CD4-positive, alpha-beta memory T cell (primary cell): ENCODE measurements around the gene RTCA. TPM values are rescaled to one million over a fixed set of nuclear protein-coding genes. Genes with fewer than 3 reads are reported as not detected.
A peak's percentile ranks its signal among the peaks of the same experiment; 100 is the strongest.
"Not testable (repeated sequence)": the region's sequence is repeated elsewhere in the genome, so short reads cannot be mapped to it uniquely, and the experiment has no call there.

Experiments used
- CTCF ChIA-PET: fragments of 350-600 bp; sonication (Branson Sonifier 250); formaldehyde crosslinking; loops from one replicate; lab custom pipeline; 2021; ENCODE audit warnings: inconsistent platforms; ENCODE audit not compliant: partially characterized antibody; lab: Charles Lee
- POLR2A ChIA-PET: fragments of 350-600 bp; sonication (Branson Sonifier 250); formaldehyde crosslinking; loops from one replicate; lab custom pipeline; 2021; ENCODE audit not compliant: partially characterized antibody; lab: Charles Lee
- DNase-seq, 5 donors: peaks; one replicate each; pipeline versions ENCODE4 v3.0.0 to v3.0.0-alpha.2; 2020 to 2022; ENCODE audit warnings: mixed read lengths in 1 of 5
- H3K27ac ChIP-seq: one replicate; pipeline ENCODE4 v1.7.0; 2013; ENCODE audit warnings: low read depth, low read length
- H3K27me3 ChIP-seq: 2 replicates; pipeline ENCODE4 v1.7.0; 2013; ENCODE audit warnings: mild to moderate bottlenecking, low read length, moderate library complexity; ENCODE audit not compliant: insufficient read depth
- H3K36me3 ChIP-seq: 2 replicates; pipeline ENCODE4 v1.7.0; 2013; ENCODE audit warnings: mild to moderate bottlenecking, low read length, moderate library complexity; ENCODE audit not compliant: insufficient read depth
- H3K4me1 ChIP-seq: 2 replicates; pipeline ENCODE4 v1.7.0; 2013; ENCODE audit warnings: mild to moderate bottlenecking, low read length, moderate library complexity; ENCODE audit not compliant: insufficient read depth
- H3K4me3 ChIP-seq, 2 donors: one replicate each; pipeline ENCODE4 v1.7.0; 2013; ENCODE audit warnings: low read length in 2 of 2, mild to moderate bottlenecking in 1 of 2
- H3K9me3 ChIP-seq, 2 donors: one replicate each; pipeline ENCODE4 v1.7.0; 2013; ENCODE audit warnings: low read length in 2 of 2, control low read depth in 1 of 2; ENCODE audit not compliant: control insufficient read depth in 1 of 2
- H3K27ac Mint-ChIP-seq, 7 donors: one replicate each; pipeline ENCODE4 v1.8.0; 2020 to 2021; ENCODE audit warnings: mixed read lengths in 7 of 7, mild to moderate bottlenecking in 6 of 7, inconsistent platforms in 3 of 7, moderate library complexity in 3 of 7
- H3K27me3 Mint-ChIP-seq, 2 donors: one replicate each; pipeline ENCODE4 v1.8.0; 2020 to 2021; ENCODE audit warnings: mixed read lengths in 2 of 2
- H3K36me3 Mint-ChIP-seq, 2 donors: one replicate each; pipeline ENCODE4 v1.8.0; 2020 to 2021; ENCODE audit warnings: mixed read lengths in 2 of 2, inconsistent platforms in 1 of 2, mild to moderate bottlenecking in 1 of 2
- H3K4me1 Mint-ChIP-seq, 4 donors: one replicate each; pipeline ENCODE4 v1.8.0; 2020 to 2021; ENCODE audit warnings: mixed read lengths in 4 of 4, mild to moderate bottlenecking in 1 of 4
- H3K4me3 Mint-ChIP-seq, 8 donors: one replicate each; pipeline ENCODE4 v1.8.0; 2020 to 2021; ENCODE audit warnings: mixed read lengths in 8 of 8, mild to moderate bottlenecking in 7 of 8, moderate library complexity in 6 of 8, inconsistent platforms in 3 of 8
- H3K9me3 Mint-ChIP-seq, 8 donors: one replicate each; pipeline ENCODE4 v1.8.0; 2020 to 2021; ENCODE audit warnings: mixed read lengths in 8 of 8, mild to moderate bottlenecking in 5 of 8, inconsistent platforms in 3 of 8, moderate library complexity in 1 of 8
- intact Hi-C: fragments of 100-400 bp; cut with micrococcal nuclease; formaldehyde crosslinking; loops from one replicate; pipeline ENCODE4 v1.15.1; 2023
- polyA plus RNA-seq, 2 donors: library from polyadenylated mRNA; unstranded; fragments of 300-500 nt; fragmentation: Illumina TruSeq; gene quantifications; one replicate each; pipeline ENCODE4 v1.2.3, GENCODE V29; 2021
- total RNA-seq, 2 experiments: library from RNA; stranded (reverse); gene quantifications; one replicate each; pipeline ENCODE4 v1.2.3, GENCODE V29; 2021

The RTCA gene
- total and polyA plus RNA-seq, 4 experiments from 2014 or later: 19.0 to 41.4 (median 32.2) TPM

- Mint-ChIP-seq H3K4me3 (no peak overlapping the region), H3K9me3 (no peaks in the 10 kb centered on the region), H3K4me1 (peaks cover 0 to 1% (median 0%) of the 10 kb centered on the region in 4 donors), H3K27me3 (no peaks in the 10 kb centered on the region), H3K36me3 (peaks cover 23 to 58% of the 10 kb centered on the region in 2 donors), H3K27ac (no peak overlapping the region)
- H3K4me3 ChIP-seq: no peak overlapping the region
- no peaks in the 10 kb centered on the region for H3K27me3 ChIP-seq
- intact Hi-C loops: no loop called here
- no peak overlapping the region for H3K27ac ChIP-seq
- POLR2A ChIA-PET: no interaction called here
- no peaks in the 10 kb centered on the region for H3K9me3 ChIP-seq
- peaks cover 40% of the 10 kb centered on the region for H3K36me3 ChIP-seq
- H3K4me1 ChIP-seq: no peaks in the 10 kb centered on the region
- CTCF ChIA-PET: interaction anchor here (1.1 to 2.0 kb wide), 5 partner anchors 11 to 582 kb away, joined by 3 to 9 read pairs (median 3); no protein-coding TSS in a partner anchor
- no peak for DNase-seq
These were observed 21.1 kb downstream of the RTCA start for GRCh38 chr1:100287162-100287561.

DNA sequence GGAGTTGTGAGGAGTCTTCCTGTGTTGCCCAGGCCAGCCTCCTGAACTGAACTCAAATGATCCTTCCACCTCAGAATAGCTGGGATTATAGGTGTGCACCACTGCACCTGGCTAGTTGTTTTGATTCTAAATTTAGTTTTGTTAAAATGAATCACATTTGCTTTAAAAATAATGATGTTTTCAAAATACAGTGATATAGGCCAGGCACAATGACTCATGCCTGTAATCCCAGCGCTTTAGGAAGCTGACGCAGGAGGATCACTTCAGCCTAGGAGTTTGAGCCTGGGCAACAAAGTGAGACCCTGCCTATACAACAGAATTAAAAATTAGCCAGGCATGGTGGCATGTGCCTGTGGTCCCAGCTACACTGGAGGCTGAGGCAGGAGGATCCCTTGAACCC lies 24.3 kb downstream of the RTCA start:
- no peaks in the 10 kb centered on the region for H3K27me3 ChIP-seq
- CTCF ChIA-PET: interaction anchor here (0.9 to 3.2 kb wide), 7 partner anchors 63 to 578 kb away, joined by 3 to 31 read pairs (median 4); partner anchors contain the start of gene CDC14A
- peaks cover 31% of the 10 kb centered on the region for H3K36me3 ChIP-seq
- no peaks in the 10 kb centered on the region for H3K4me1 ChIP-seq
- H3K4me3 ChIP-seq: no peak overlapping the region
- POLR2A ChIA-PET: interaction anchor here (1.1 to 1.2 kb wide), 2 partner anchors 23 to 169 kb away, joined by 3 to 4 read pairs; no protein-coding TSS in a partner anchor
- Mint-ChIP-seq H3K36me3 (peaks cover 22 to 58% of the 10 kb centered on the region in 2 donors), H3K9me3 (no peaks in the 10 kb centered on the region), H3K27ac (peak overlapping the region in 2 of 7 donors; percentile 60 to 61), H3K4me3 (no peak overlapping the region), H3K4me1 (peaks cover 0 to 1% (median 0%) of the 10 kb centered on the region in 4 donors), H3K27me3 (no peaks in the 10 kb centered on the region)
- DNase-seq: no peak
- H3K9me3 ChIP-seq: no peaks in the 10 kb centered on the region
- H3K27ac ChIP-seq: no peak overlapping the region
- intact Hi-C loops: loop anchor here (5.0 kb wide), 2 partner anchors 62 to 167 kb away; partner anchors contain the start of gene CDC14A

- H3K27ac ChIP-seq: no peak overlapping the region
- no peaks in the 10 kb centered on the region for H3K27me3 ChIP-seq
- H3K36me3 ChIP-seq: peaks cover 12% of the 10 kb centered on the region
- Mint-ChIP-seq H3K4me1 (peaks cover 0 to 1% (median 0%) of the 10 kb centered on the region in 4 donors), H3K27ac (peak overlapping the region in 3 of 7 donors; percentile 57 to 75 (median 65)), H3K4me3 (no peak overlapping the region), H3K9me3 (peaks cover 0 to 4% (median 0%) of the 10 kb centered on the region in 8 donors), H3K36me3 (peaks cover 16 to 47% of the 10 kb centered on the region in 2 donors), H3K27me3 (no peaks in the 10 kb centered on the region)
- no peak for DNase-seq
- H3K9me3 ChIP-seq: no peaks in the 10 kb centered on the region
- POLR2A ChIA-PET: no interaction called here
- CTCF ChIA-PET: no interaction called here
- intact Hi-C loops: loop anchor here (5.0 kb wide), 2 partner anchors 60 to 165 kb away; partner anchors contain the start of gene CDC14A
- no peaks in the 10 kb centered on the region for H3K4me1 ChIP-seq
- H3K4me3 ChIP-seq: no peak overlapping the region
These were observed 26.7 kb downstream of the RTCA start for GRCh38 chr1:100292711-100293110.

DNA sequence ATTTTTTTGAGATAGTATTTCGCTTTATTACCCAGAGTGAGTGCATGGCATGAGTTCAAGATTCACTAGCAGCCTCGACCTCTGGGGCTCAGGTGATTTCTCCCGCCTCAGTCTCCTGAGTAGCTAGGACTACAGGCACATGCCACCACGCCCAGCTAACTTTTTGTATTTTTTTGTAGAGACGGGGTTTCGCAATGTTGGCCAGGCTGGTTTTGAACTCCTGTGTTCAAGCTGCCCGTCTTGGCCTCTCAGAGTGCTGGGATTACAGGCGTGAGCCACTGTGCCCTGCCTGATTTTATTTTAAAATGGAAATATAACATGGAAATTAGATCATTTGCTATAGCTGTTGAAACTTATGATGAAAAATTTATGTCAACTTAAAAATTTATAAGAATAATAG lies 30.1 kb downstream of the RTCA start:
- DNase-seq: no peak
- Histone ChIP-seq H3K27ac (no peak overlapping the region), H3K36me3 (peaks cover 2% of the 10 kb centered on the region), H3K4me3 (no peak overlapping the region), H3K4me1 (no peaks in the 10 kb centered on the region), H3K9me3 (no peaks in the 10 kb centered on the region), H3K27me3 (no peaks in the 10 kb centered on the region)
- Mint-ChIP-seq H3K27ac (no peak overlapping the region), H3K4me1 (peaks cover 5 to 7% (median 6%) of the 10 kb centered on the region in 4 donors), H3K9me3 (peaks cover 0 to 4% (median 0%) of the 10 kb centered on the region in 8 donors), H3K4me3 (no peak overlapping the region), H3K36me3 (peaks cover 16 to 27% of the 10 kb centered on the region in 2 donors), H3K27me3 (no peaks in the 10 kb centered on the region)
- ChIA-PET CTCF (interaction anchor here (0.6 kb wide), 1 partner anchor 164 kb away, joined by 3 read pairs; no protein-coding TSS in a partner anchor), POLR2A (interaction anchor here (0.6 kb wide), 1 partner anchor 15 kb away, joined by 3 read pairs; no protein-coding TSS in a partner anchor)
- intact Hi-C loops: no loop called here

- not testable (repeated sequence) for H3K9me3 Mint-ChIP-seq, H3K27me3 ChIP-seq
These were observed 31.0 kb downstream of the RTCA start for GRCh38 chr1:100296997-100297396.

DNA sequence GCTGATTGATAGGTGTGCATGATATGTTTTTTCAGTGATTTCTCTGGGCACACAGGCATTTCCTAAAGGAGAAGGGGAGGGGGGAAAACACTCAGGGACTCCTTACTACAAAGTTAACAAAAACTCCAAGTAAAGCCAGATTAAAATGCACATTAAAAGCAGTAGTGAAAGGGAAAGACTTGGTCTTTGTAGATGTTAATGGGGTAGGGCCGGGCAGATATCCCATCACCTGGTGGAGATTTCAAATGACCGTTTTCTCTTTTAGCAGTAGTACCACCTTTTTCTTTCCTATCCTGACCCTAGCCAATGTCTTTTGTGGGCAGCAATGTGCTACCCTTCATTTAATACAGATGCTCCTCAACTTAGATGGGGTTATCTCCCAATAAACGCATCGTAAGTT lies 32.5 kb downstream of the RTCA start:
- Mint-ChIP-seq H3K4me1 (peaks cover 5 to 7% (median 6%) of the 10 kb centered on the region in 4 donors), H3K36me3 (peaks cover 6 to 8% of the 10 kb centered on the region in 2 donors), H3K27me3 (no peaks in the 10 kb centered on the region), H3K9me3 (peaks cover 0 to 4% (median 0%) of the 10 kb centered on the region in 8 donors), H3K4me3 (no peak overlapping the region), H3K27ac (no peak overlapping the region)
- Histone ChIP-seq H3K36me3 (no peaks in the 10 kb centered on the region), H3K27ac (no peak overlapping the region), H3K4me1 (no peaks in the 10 kb centered on the region), H3K9me3 (no peaks in the 10 kb centered on the region), H3K4me3 (no peak overlapping the region), H3K27me3 (no peaks in the 10 kb centered on the region)
- ChIA-PET CTCF (interaction anchor here (1.3 kb wide), 1 partner anchor 11 kb away, joined by 3 read pairs; no protein-coding TSS in a partner anchor), POLR2A (interaction anchor here (1.2 kb wide), 1 partner anchor 15 kb away, joined by 3 read pairs; no protein-coding TSS in a partner anchor)
- intact Hi-C loops: no loop called here
- DNase-seq: no peak

More at GRCh38 chr1:100296997-100297396, 31.0 kb downstream of the RTCA start:
- intact Hi-C loops, H3K9me3 ChIP-seq, DNase-seq, H3K36me3 ChIP-seq, H3K4me1 ChIP-seq, POLR2A ChIA-PET, H3K4me3 ChIP-seq, H3K4me3 Mint-ChIP-seq, H3K4me1 Mint-ChIP-seq, H3K27ac ChIP-seq, H3K27me3 Mint-ChIP-seq, H3K27ac Mint-ChIP-seq: not testable (repeated sequence)
- CTCF ChIA-PET: interaction anchor here (0.6 kb wide), 1 partner anchor 163 kb away, joined by 3 read pairs; no protein-coding TSS in a partner anchor
- peaks cover 16 to 21% of the 10 kb centered on the region in 2 donors for H3K36me3 Mint-ChIP-seq

GRCh38 chr1:100299521-100300222 lies 33.7 kb downstream of the RTCA start:
- H3K36me3 Mint-ChIP-seq: peaks cover 4 to 6% of the 10 kb centered on the region in 2 donors
- intact Hi-C loops: no loop called here
- CTCF ChIA-PET: interaction anchor here (1.0 kb wide), 1 partner anchor 84 kb away, joined by 3 read pairs; no protein-coding TSS in a partner anchor

More at GRCh38 chr1:100299521-100300222, 33.7 kb downstream of the RTCA start:
- DNase-seq: no peak
- no peaks in the 10 kb centered on the region for H3K9me3 ChIP-seq
- no peaks in the 10 kb centered on the region for H3K36me3 ChIP-seq
- Mint-ChIP-seq H3K4me1 (peaks cover 5 to 7% (median 6%) of the 10 kb centered on the region in 4 donors), H3K9me3 (peaks cover 0 to 4% (median 0%) of the 10 kb centered on the region in 8 donors), H3K4me3 (no peak overlapping the region), H3K27me3 (no peaks in the 10 kb centered on the region), H3K27ac (peak overlapping the region in 5 of 7 donors; percentile 4 to 81 (median 43))
- no peaks in the 10 kb centered on the region for H3K27me3 ChIP-seq
- H3K4me1 ChIP-seq: no peaks in the 10 kb centered on the region
- no peak overlapping the region for H3K4me3 ChIP-seq
- no peak overlapping the region for H3K27ac ChIP-seq
- POLR2A ChIA-PET: interaction anchor here (0.9 to 1.2 kb wide), 2 partner anchors 16 to 115 kb away, joined by 3 read pairs; no protein-coding TSS in a partner anchor
